Neural progenitor cell (in vitro differentiated cells): ENCODE results near the gene ALDH1L1.

Experiments used
- EZH2 ChIP-seq: fragments of 200-600 bp; sonication (generic); IDR thresholded peaks from 2 replicates; pipeline ENCODE4 v1.6.1; 2017; ENCODE audit warnings: antibody characterized with exemption, mild to moderate bottlenecking, moderate library complexity
- TF ChIP-seq, protein P1 (sequence below): fragments of 200-600 bp; sonication (generic); IDR thresholded peaks from 2 replicates; pipeline ENCODE4 v1.5.1; 2017; ENCODE audit warnings: antibody characterized with exemption, mild to moderate bottlenecking

GRCh38 chr3:126114443-126115386, 65.7 kb downstream of the ALDH1L1 start:
- TF ChIP-seq, protein P1, sequence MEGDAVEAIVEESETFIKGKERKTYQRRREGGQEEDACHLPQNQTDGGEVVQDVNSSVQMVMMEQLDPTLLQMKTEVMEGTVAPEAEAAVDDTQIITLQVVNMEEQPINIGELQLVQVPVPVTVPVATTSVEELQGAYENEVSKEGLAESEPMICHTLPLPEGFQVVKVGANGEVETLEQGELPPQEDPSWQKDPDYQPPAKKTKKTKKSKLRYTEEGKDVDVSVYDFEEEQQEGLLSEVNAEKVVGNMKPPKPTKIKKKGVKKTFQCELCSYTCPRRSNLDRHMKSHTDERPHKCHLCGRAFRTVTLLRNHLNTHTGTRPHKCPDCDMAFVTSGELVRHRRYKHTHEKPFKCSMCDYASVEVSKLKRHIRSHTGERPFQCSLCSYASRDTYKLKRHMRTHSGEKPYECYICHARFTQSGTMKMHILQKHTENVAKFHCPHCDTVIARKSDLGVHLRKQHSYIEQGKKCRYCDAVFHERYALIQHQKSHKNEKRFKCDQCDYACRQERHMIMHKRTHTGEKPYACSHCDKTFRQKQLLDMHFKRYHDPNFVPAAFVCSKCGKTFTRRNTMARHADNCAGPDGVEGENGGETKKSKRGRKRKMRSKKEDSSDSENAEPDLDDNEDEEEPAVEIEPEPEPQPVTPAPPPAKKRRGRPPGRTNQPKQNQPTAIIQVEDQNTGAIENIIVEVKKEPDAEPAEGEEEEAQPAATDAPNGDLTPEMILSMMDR: no peak
- TF ChIP-seq EZH2: no peak
